ENCODE data around the gene PIM3. TPM values are rescaled to one million over a fixed set of nuclear protein-coding genes. Genes with fewer than 3 reads are reported as not detected.

Gene PIM3
- total RNA-seq, 1 donor from 2014 or later: 31.0 TPM

GRCh38 chr22:49925525-49926128, 34.9 kb upstream of the PIM3 start:
- no peaks in the 10 kb centered on the region for H3K9me3 Mint-ChIP-seq
- H3K27me3 Mint-ChIP-seq (ENCODE audit: low read depth): no peaks in the 10 kb centered on the region
- TF ChIP-seq CTCF (conservative IDR thresholded peaks at IDR 0.05): no peak
- H3K4me1 Mint-ChIP-seq: peaks cover 25% of the 10 kb centered on the region
- peak overlapping the region; percentile 46 for H3K27ac Mint-ChIP-seq (ENCODE audit: unreplicated experiment)
- no peak overlapping the region for H3K4me3 Mint-ChIP-seq
- no peaks in the 10 kb centered on the region for H3K36me3 Mint-ChIP-seq (ENCODE audit: low read depth)
- DNase-seq (ENCODE audit: low read depth, low spot score): no peak

GRCh38 chr22:49926916-49927315, 33.7 kb upstream of the PIM3 start:
- Mint-ChIP-seq H3K9me3 (no peaks in the 10 kb centered on the region), H3K27me3 (ENCODE audit: low read depth) (peaks cover 4% of the 10 kb centered on the region), H3K4me3 (peak overlapping the region; percentile 54), H3K36me3 (ENCODE audit: low read depth) (no peaks in the 10 kb centered on the region), H3K4me1 (peaks cover 30% of the 10 kb centered on the region), H3K27ac (ENCODE audit: unreplicated experiment) (peak overlapping the region; percentile 91)
- DNase-seq (ENCODE audit: low read depth, low spot score): no peak
- no peak for TF ChIP-seq CTCF (conservative IDR thresholded peaks at IDR 0.05)

GRCh38 chr22:49927483-49928184, 32.9 kb upstream of the PIM3 start:
- no peaks in the 10 kb centered on the region for H3K36me3 Mint-ChIP-seq (ENCODE audit: low read depth)
- peaks cover 30% of the 10 kb centered on the region for H3K4me1 Mint-ChIP-seq
- TF ChIP-seq CTCF (conservative IDR thresholded peaks at IDR 0.05): no peak
- H3K27ac Mint-ChIP-seq (ENCODE audit: unreplicated experiment): no peak overlapping the region
- DNase-seq (ENCODE audit: low read depth, low spot score): no peak
- peak overlapping the region; percentile 54 for H3K4me3 Mint-ChIP-seq
- H3K9me3 Mint-ChIP-seq: no peaks in the 10 kb centered on the region
- peaks cover 4% of the 10 kb centered on the region for H3K27me3 Mint-ChIP-seq (ENCODE audit: low read depth)

- TF ChIP-seq CTCF (conservative IDR thresholded peaks at IDR 0.05): no peak
- Mint-ChIP-seq H3K4me1 (peaks cover 32% of the 10 kb centered on the region), H3K27ac (ENCODE audit: unreplicated experiment) (no peak overlapping the region), H3K9me3 (no peaks in the 10 kb centered on the region), H3K4me3 (no peak overlapping the region), H3K36me3 (ENCODE audit: low read depth) (no peaks in the 10 kb centered on the region), H3K27me3 (ENCODE audit: low read depth) (peaks cover 4% of the 10 kb centered on the region)
- no peak for DNase-seq (ENCODE audit: low read depth, low spot score)
Measured at GRCh38 chr22:49928185-49928495, 32.4 kb upstream of the PIM3 start.

GRCh38 chr22:49928555-49929210, 31.9 kb upstream of the PIM3 start:
- no peak overlapping the region for H3K27ac Mint-ChIP-seq (ENCODE audit: unreplicated experiment)
- no peaks in the 10 kb centered on the region for H3K9me3 Mint-ChIP-seq
- H3K27me3 Mint-ChIP-seq (ENCODE audit: low read depth): peaks cover 4% of the 10 kb centered on the region
- no peak for TF ChIP-seq CTCF (conservative IDR thresholded peaks at IDR 0.05)
- peaks cover 30% of the 10 kb centered on the region for H3K4me1 Mint-ChIP-seq
- no peak for DNase-seq (ENCODE audit: low read depth, low spot score)
- H3K4me3 Mint-ChIP-seq: no peak overlapping the region
- no peaks in the 10 kb centered on the region for H3K36me3 Mint-ChIP-seq (ENCODE audit: low read depth)
